ENCODE measurements around the gene MAPK11.

Gene MAPK11

GRCh38 chr22:50269970-50270665 lies at the start of gene MAPK11:
Gene MAPK11 (minus strand): TSS chr22:50270380. CDS start chr22:50270292, 88 bp downstream.
- DNase-seq (ENCODE audit: low spot score): peak; percentile 61

- no peak for DNase-seq (ENCODE audit: low spot score)
These were observed 49.3 kb upstream of the MAPK11 start for GRCh38 chr22:50319503-50319951.

GRCh38 chr22:50318698-50319411 lies 48.7 kb upstream of the MAPK11 start:
- no peak for DNase-seq (ENCODE audit: low spot score)

- no peak for DNase-seq (ENCODE audit: low spot score)
These were observed 48.1 kb upstream of the MAPK11 start for GRCh38 chr22:50318356-50318697.

- no peak for DNase-seq (ENCODE audit: low spot score)
These were observed 47.5 kb upstream of the MAPK11 start for GRCh38 chr22:50317674-50318073.

- DNase-seq (ENCODE audit: low spot score): no peak
These were observed 47.0 kb upstream of the MAPK11 start for GRCh38 chr22:50317178-50317577.

GRCh38 chr22:50316114-50317065 lies 46.2 kb upstream of the MAPK11 start:
- no peak for DNase-seq (ENCODE audit: low spot score)

GRCh38 chr22:50315289-50316113 lies 45.3 kb upstream of the MAPK11 start:
- DNase-seq (ENCODE audit: low spot score): no peak

GRCh38 chr22:50314455-50315288 lies 44.5 kb upstream of the MAPK11 start:
- no peak for DNase-seq (ENCODE audit: low spot score)

- no peak for DNase-seq (ENCODE audit: low spot score)
These were observed 43.9 kb upstream of the MAPK11 start for GRCh38 chr22:50314081-50314454.

- DNase-seq (ENCODE audit: low spot score): no peak
These were observed 43.4 kb upstream of the MAPK11 start for GRCh38 chr22:50313600-50313999.

GRCh38 chr22:50313021-50313420 lies 42.8 kb upstream of the MAPK11 start:
- DNase-seq (ENCODE audit: low spot score): no peak

- no peak for DNase-seq (ENCODE audit: low spot score)
These were observed 42.2 kb upstream of the MAPK11 start for GRCh38 chr22:50312371-50312770.

GRCh38 chr22:50311606-50312351 lies 41.6 kb upstream of the MAPK11 start:
- DNase-seq (ENCODE audit: low spot score): no peak

GRCh38 chr22:50310949-50311444 lies 40.8 kb upstream of the MAPK11 start:
- DNase-seq (ENCODE audit: low spot score): no peak

- DNase-seq (ENCODE audit: low spot score): no peak
These were observed 40.0 kb upstream of the MAPK11 start for GRCh38 chr22:50310031-50310722.

- DNase-seq (ENCODE audit: low spot score): no peak
These were observed 39.4 kb upstream of the MAPK11 start for GRCh38 chr22:50309601-50309991.

GRCh38 chr22:50308986-50309600 lies 38.9 kb upstream of the MAPK11 start:
- no peak for DNase-seq (ENCODE audit: low spot score)

GRCh38 chr22:50308597-50308935 lies 38.4 kb upstream of the MAPK11 start:
- no peak for DNase-seq (ENCODE audit: low spot score)

All from RKO (cell line).